K562 (cell line): ENCODE results near the gene CHST10. TPM values are rescaled to one million over a fixed set of nuclear protein-coding genes. Genes with fewer than 3 reads are reported as not detected.

Experiments used
- BCOR ChIP-seq: fragments of 450-650 bp; IDR thresholded peaks from 2 replicates; pipeline ENCODE4 v1.6.1; 2016
- BRCA1 ChIP-seq, 2 experiments: fragments of 450-650 bp in 1 of 2; sonication (generic) in 1 of 2; formaldehyde crosslinking in 1 of 2; IDR thresholded peaks; 2 replicates each; pipeline versions ENCODE4 v1.5.0 to v1.6.1; 2017 to 2020; ENCODE audit warnings: mild to moderate bottlenecking in 1 of 2, missing genetic modification reagents in 1 of 2
- CBFA2T2 ChIP-seq: fragments of 450-650 bp; conservative IDR thresholded peaks from 2 replicates; pipeline ENCODE4 v1.6.1; 2017; ENCODE audit warnings: mild to moderate bottlenecking
- DMBX1 ChIP-seq: fragments of 250-450 bp; sonication (Bioruptor Pico); IDR thresholded peaks from 2 replicates; pipeline ENCODE4 v1.8.0; 2022; ENCODE audit warnings: inconsistent platforms, mild to moderate bottlenecking, moderate library complexity, borderline replicate concordance
- ETV6 ChIP-seq, 3 experiments: fragments of 150-350 bp in 1 of 3; sonication (generic) in 1 of 3; formaldehyde crosslinking in 1 of 3; IDR thresholded peaks; 2 replicates each; pipeline versions ENCODE4 v1.6.1 to v1.8.0; 2014 to 2022; ENCODE audit warnings: borderline replicate concordance in 2 of 3, low read depth in 2 of 3, antibody characterized with exemption in 1 of 3, low read length in 1 of 3, mild to moderate bottlenecking in 1 of 3, missing genetic modification reagents in 1 of 3
- HIVEP1 ChIP-seq: fragments of 250-450 bp; sonication (Bioruptor Pico); IDR thresholded peaks from 2 replicates; pipeline ENCODE4 v1.4.0; 2020; ENCODE audit warnings: mild to moderate bottlenecking
- HMGN3 ChIP-seq: IDR thresholded peaks from 2 replicates; pipeline ENCODE4 v1.6.1; 2011; ENCODE audit warnings: borderline replicate concordance, low read depth, mild to moderate bottlenecking, mixed read lengths, low read length; ENCODE audit not compliant: insufficient read length; ENCODE audit errors: extremely low read depth
- KDM5B ChIP-seq: fragments of 200-600 bp; sonication (generic); IDR thresholded peaks from 2 replicates; pipeline ENCODE4 v1.6.1; 2012; ENCODE audit warnings: low read depth, mild to moderate bottlenecking, moderate library complexity, low read length, control low read depth, inconsistent platforms; ENCODE audit not compliant: insufficient replicate concordance
- LARP7 ChIP-seq: fragments of 450-650 bp; IDR thresholded peaks from 2 replicates; pipeline ENCODE4 v1.6.1; 2016
- NR1H2 ChIP-seq: sonication (generic); formaldehyde crosslinking; IDR thresholded peaks from 2 replicates; pipeline ENCODE4 v1.4.0; 2020; ENCODE audit warnings: mild to moderate bottlenecking, missing genetic modification reagents
- STAT5B ChIP-seq: fragments of 250-450 bp; sonication (Bioruptor Pico); IDR thresholded peaks from 2 replicates; pipeline ENCODE4 v1.8.0; 2021; ENCODE audit warnings: mild to moderate bottlenecking, inconsistent platforms
- YY1 ChIP-seq, 3 experiments: IDR thresholded peaks; 2 replicates each; pipeline ENCODE4 v1.6.1; 2011; ENCODE audit warnings: low read length in 2 of 3, mild to moderate bottlenecking in 2 of 3, moderate library complexity in 2 of 3, borderline replicate concordance in 1 of 3, control low read depth in 1 of 3, low read depth in 1 of 3; ENCODE audit not compliant: insufficient read depth in 3 of 3, insufficient replicate concordance in 2 of 3, control insufficient read depth in 1 of 3, insufficient read length in 1 of 3; ENCODE audit errors: extremely low read depth in 1 of 3
- ZNF232 ChIP-seq: sonication (generic); formaldehyde crosslinking; IDR thresholded peaks from 2 replicates; pipeline ENCODE4 v1.8.0; 2022; ENCODE audit warnings: mild to moderate bottlenecking, missing genetic modification reagents
- ZNF274 ChIP-seq: IDR thresholded peaks from 2 replicates; pipeline ENCODE4 v1.6.1; 2011; ENCODE audit warnings: low read depth, mild to moderate bottlenecking, low read length, moderate library complexity, borderline replicate concordance
- ZNF76 ChIP-seq: fragments of 250-450 bp; sonication (Bioruptor Pico); IDR thresholded peaks from 2 replicates; pipeline ENCODE4 v1.4.0; 2020; ENCODE audit warnings: mild to moderate bottlenecking, moderate library complexity, borderline replicate concordance
- polyA plus RNA-seq, 8 experiments: library from polyadenylated mRNA; depleted of rRNA in 4 of 8; stranded (reverse) in 5 of 8; unstranded in 3 of 8; fragments of >200 nt; fragmentation: Nextera tagmentation in 2 of 8; fragmentation: Illumina TruSeq in 1 of 8; extraction: Ambion mirVana in 2 of 8; extraction: Trizol in 1 of 8; gene quantifications; 2 replicates each; pipeline versions ENCODE4 v1.2.1 to v1.2.3, GENCODE V29; 2011 to 2014; ENCODE audit warnings: inconsistent platforms in 1 of 8, missing spikeins in 1 of 8
- total RNA-seq, 7 experiments: library from RNA; depleted of rRNA in 6 of 7; stranded (reverse); fragments of >200 nt in 6 of 7; fragmentation: Illumina TruSeq in 2 of 7; extraction: Trizol in 2 of 7; gene quantifications; 2 replicates each; pipeline versions ENCODE4 v1.2.1 to v1.2.3, GENCODE V29; 2011 to 2021; ENCODE audit warnings: low replicate concordance in 1 of 7
- TF ChIP-seq, protein P1 (sequence below), 2 experiments: fragments of 450-650 bp in 1 of 2; sonication (generic) in 1 of 2; formaldehyde crosslinking in 1 of 2; IDR thresholded peaks in 1 of 2; conservative IDR thresholded peaks in 1 of 2; 2 replicates each; pipeline versions ENCODE4 v1.6.1 to v1.8.1; 2016 to 2023; ENCODE audit warnings: mild to moderate bottlenecking in 2 of 2, moderate library complexity in 2 of 2, inconsistent platforms in 1 of 2, missing genetic modification reagents in 1 of 2
- TF ChIP-seq, protein P2 (sequence below): fragments of 250-450 bp; sonication (Bioruptor Pico); IDR thresholded peaks from 2 replicates; pipeline ENCODE4 v1.8.0; 2021; ENCODE audit warnings: mild to moderate bottlenecking, moderate library complexity
- TF ChIP-seq, protein P3 (sequence below): fragments of 250-450 bp; sonication (Bioruptor Pico); IDR thresholded peaks from 2 replicates; pipeline ENCODE4 v1.5.0; 2020; ENCODE audit warnings: mild to moderate bottlenecking
- TF ChIP-seq, protein P4 (sequence below): fragments of 250-450 bp; sonication (Bioruptor Pico); IDR thresholded peaks from 2 replicates; pipeline ENCODE4 v1.5.0; 2021; ENCODE audit warnings: mild to moderate bottlenecking, borderline replicate concordance

Gene CHST10
- total and polyA plus RNA-seq, 9 of the 15 experiments (the other 6 are each of a cell fraction or from before 2014, with no cell fraction given) = 1.3 to 30.9 (median 19.3) TPM

DNA sequence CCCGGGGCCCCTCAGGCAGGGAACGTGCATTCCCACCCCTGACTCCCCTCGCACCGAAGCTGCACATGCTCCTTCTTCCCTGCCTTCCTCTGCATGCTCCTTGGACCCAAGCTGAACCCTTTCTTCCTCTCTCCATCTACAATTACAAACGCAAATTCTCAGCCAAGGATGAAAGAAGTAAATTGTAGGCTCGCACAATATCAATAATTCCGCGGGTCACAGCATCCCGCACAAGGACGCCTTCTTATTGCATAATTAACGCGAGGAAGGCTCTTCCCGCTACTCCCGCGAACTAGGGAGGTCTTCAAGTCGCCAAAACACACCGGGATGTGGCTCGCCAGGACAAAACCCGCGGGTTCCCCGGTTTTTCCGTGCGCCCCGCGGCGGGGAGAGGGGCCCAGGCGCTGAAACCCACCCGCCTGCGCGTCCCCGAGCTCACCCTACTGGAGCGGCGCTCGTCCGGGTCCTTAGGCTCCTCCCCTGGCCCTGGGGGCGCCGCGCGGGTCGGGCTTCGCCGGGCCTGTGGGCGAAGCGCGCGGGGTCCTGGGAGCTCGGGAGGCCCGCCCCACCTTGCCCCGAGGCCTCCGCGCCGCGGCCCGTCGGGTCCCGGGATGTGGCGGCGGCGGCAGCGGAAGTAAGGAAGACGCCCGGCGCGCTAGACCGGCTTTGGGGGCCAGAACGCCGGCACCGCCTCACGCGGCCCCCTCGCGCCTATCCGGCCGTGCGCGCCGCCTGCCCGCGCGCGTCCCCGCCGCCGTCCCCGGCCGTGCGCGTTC is at the start of gene CHST10 (continued):
- TF ChIP-seq, protein P1, sequence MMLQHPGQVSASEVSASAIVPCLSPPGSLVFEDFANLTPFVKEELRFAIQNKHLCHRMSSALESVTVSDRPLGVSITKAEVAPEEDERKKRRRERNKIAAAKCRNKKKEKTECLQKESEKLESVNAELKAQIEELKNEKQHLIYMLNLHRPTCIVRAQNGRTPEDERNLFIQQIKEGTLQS (IDR thresholded peaks at IDR 0.05) = peak; percentile 41; the same call in 1 of the 2 replicates
- TF ChIP-seq, protein P1 (CRISPR knock-in tag; conservative IDR thresholded peaks at IDR 0.05) = no peak; the same call in 1 of the 2 replicates
- TF ChIP-seq, protein P2, sequence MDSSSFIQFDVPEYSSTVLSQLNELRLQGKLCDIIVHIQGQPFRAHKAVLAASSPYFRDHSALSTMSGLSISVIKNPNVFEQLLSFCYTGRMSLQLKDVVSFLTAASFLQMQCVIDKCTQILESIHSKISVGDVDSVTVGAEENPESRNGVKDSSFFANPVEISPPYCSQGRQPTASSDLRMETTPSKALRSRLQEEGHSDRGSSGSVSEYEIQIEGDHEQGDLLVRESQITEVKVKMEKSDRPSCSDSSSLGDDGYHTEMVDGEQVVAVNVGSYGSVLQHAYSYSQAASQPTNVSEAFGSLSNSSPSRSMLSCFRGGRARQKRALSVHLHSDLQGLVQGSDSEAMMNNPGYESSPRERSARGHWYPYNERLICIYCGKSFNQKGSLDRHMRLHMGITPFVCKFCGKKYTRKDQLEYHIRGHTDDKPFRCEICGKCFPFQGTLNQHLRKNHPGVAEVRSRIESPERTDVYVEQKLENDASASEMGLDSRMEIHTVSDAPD (CRISPR knock-in tag) = no peak
- TF ChIP-seq LARP7 (no peak), HIVEP1 (CRISPR knock-in tag) (no peak), ETV6 (IDR thresholded peaks at IDR 0.05; ENCODE audit: borderline replicate concordance in 1 of 2, low read depth in 2 of 2, low read length in 1 of 2) (no peak), ETV6 (CRISPR knock-in tag; IDR thresholded peaks at IDR 0.05; ENCODE audit: borderline replicate concordance) (no peak), KDM5B (peak; percentile 58), NR1H2 (CRISPR knock-in tag) (no peak), DMBX1 (CRISPR knock-in tag) (peak; percentile 81; the same call in 1 of the 2 replicates), ZNF76 (CRISPR knock-in tag) (no peak), HMGN3 (no peak), STAT5B (CRISPR knock-in tag) (no peak), BCOR (no peak), BRCA1 (IDR thresholded peaks at IDR 0.05) (no peak), BRCA1 (CRISPR knock-in tag; IDR thresholded peaks at IDR 0.05) (no peak), YY1 (IDR thresholded peaks at IDR 0.05; ENCODE audit: borderline replicate concordance in 1 of 3, control insufficient read depth in 1 of 3, extremely low read depth in 1 of 3, insufficient read depth in 3 of 3, insufficient read length in 1 of 3, insufficient replicate concordance in 2 of 3, low read depth in 1 of 3, low read length in 2 of 3) (peak in 1 of 3 experiments; percentile 10), ZNF232 (CRISPR knock-in tag) (no peak), ZNF274 (no peak), CBFA2T2 (no peak)
- TF ChIP-seq, protein P3, sequence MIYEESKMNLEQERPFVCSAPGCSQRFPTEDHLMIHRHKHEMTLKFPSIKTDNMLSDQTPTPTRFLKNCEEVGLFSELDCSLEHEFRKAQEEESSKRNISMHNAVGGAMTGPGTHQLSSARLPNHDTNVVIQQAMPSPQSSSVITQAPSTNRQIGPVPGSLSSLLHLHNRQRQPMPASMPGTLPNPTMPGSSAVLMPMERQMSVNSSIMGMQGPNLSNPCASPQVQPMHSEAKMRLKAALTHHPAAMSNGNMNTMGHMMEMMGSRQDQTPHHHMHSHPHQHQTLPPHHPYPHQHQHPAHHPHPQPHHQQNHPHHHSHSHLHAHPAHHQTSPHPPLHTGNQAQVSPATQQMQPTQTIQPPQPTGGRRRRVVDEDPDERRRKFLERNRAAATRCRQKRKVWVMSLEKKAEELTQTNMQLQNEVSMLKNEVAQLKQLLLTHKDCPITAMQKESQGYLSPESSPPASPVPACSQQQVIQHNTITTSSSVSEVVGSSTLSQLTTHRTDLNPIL (CRISPR knock-in tag) = no peak
- TF ChIP-seq, protein P4, sequence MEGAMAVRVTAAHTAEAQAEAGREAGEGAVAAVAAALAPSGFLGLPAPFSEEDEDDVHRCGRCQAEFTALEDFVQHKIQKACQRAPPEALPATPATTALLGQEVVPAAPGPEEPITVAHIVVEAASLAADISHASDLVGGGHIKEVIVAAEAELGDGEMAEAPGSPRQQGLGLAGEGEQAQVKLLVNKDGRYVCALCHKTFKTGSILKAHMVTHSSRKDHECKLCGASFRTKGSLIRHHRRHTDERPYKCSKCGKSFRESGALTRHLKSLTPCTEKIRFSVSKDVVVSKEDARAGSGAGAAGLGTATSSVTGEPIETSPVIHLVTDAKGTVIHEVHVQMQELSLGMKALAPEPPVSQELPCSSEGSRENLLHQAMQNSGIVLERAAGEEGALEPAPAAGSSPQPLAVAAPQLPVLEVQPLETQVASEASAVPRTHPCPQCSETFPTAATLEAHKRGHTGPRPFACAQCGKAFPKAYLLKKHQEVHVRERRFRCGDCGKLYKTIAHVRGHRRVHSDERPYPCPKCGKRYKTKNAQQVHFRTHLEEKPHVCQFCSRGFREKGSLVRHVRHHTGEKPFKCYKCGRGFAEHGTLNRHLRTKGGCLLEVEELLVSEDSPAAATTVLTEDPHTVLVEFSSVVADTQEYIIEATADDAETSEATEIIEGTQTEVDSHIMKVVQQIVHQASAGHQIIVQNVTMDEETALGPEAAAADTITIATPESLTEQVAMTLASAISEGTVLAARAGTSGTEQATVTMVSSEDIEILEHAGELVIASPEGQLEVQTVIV (CRISPR knock-in tag) = no peak
